Measurements from ENCODE around the gene BCL11A. TPM values are rescaled to one million over a fixed set of nuclear protein-coding genes. Genes with fewer than 3 reads are reported as not detected.

BCL11A gene
- total and polyA plus RNA-seq, 2 of the 13 experiments (the other 11 are each of a cell fraction or from before 2014, with no cell fraction given), result not detected

- TF ChIP-seq MLXIP (CRISPR knock-in tag; IDR thresholded peaks at IDR 0.05; ENCODE audit: borderline replicate concordance) (no peak), ZNF547 (CRISPR knock-in tag; IDR thresholded peaks at IDR 0.05) (no peak), TFDP2 (CRISPR knock-in tag; IDR thresholded peaks at IDR 0.05) (no peak), ZNF362 (CRISPR knock-in tag; IDR thresholded peaks at IDR 0.05; ENCODE audit: borderline replicate concordance) (peak; percentile 27; the same call in 1 of the 2 replicates), CEBPG (CRISPR knock-in tag; IDR thresholded peaks at IDR 0.05) (peak; percentile 62), PAWR (CRISPR knock-in tag; IDR thresholded peaks at IDR 0.05; ENCODE audit: borderline replicate concordance) (no peak), FOXP1 (IDR thresholded peaks at IDR 0.05) (0 out of 2 replicates have a peak, but pooled peaks have one; percentile 15), FOXP1 (CRISPR knock-in tag; IDR thresholded peaks at IDR 0.05) (peak; percentile 56; the same call in 1 of the 2 replicates), THAP11 (CRISPR knock-in tag; IDR thresholded peaks at IDR 0.05) (no peak), YEATS4 (CRISPR knock-in tag; IDR thresholded peaks at IDR 0.05; ENCODE audit: borderline replicate concordance) (no peak), ATF4 (CRISPR knock-in tag; IDR thresholded peaks at IDR 0.05) (peak in 1 of 2 experiments; percentile 36; a peak in 1 of 4 replicates), SNAPC4 (CRISPR knock-in tag; IDR thresholded peaks at IDR 0.05) (no peak), GLMP (CRISPR knock-in tag; IDR thresholded peaks at IDR 0.05; ENCODE audit: borderline replicate concordance) (no peak), ZNF672 (CRISPR knock-in tag; IDR thresholded peaks at IDR 0.05) (no peak), PCBP2 (optimal IDR thresholded peaks at IDR 0.05; ENCODE audit: low read depth, low read length, poor library complexity, severe bottlenecking) (no peak)
Measured at GRCh38 chr2:60459851-60460250, 93.6 kb downstream of the BCL11A start (continued).

Data from HepG2 (cell line).